ENCODE results near the gene CNTFR. TPM values are rescaled to one million over a fixed set of nuclear protein-coding genes. Genes with fewer than 3 reads are reported as not detected.

Gene CNTFR
- total RNA-seq, 4 donors from 2014 or later: 1.7 to 24.6 (median 15.6) TPM

DNA sequence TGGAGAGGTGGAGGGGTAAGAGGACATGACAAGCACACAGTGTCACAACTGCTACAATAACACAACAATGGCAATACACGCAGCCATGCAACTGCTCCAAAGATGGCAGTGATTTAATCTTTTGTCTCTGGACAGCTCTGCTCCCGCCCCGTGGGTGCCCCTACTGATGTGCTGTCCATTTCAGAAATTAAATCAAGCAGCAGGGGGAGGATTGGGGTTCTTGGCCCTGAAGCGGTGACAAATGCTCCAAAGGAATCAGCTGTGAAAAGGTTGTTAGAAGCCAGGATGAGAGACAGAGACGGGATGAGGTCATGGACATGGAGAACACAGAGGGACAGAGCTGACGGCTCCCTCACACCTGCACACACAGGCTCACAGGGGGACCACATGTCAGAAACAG, 22.6 kb downstream of the CNTFR start:
- peaks cover 0 to 15% (median 3%) of the 10 kb centered on the region in 4 donors for H3K4me1 ChIP-seq
- peaks cover 0 to 4% (median 0%) of the 10 kb centered on the region in 4 donors for H3K9me3 ChIP-seq
- no peaks in the 10 kb centered on the region for H3K36me3 ChIP-seq
- no peak overlapping the region for H3K4me3 ChIP-seq
- no peak for DNase-seq
- no peaks in the 10 kb centered on the region for H3K27me3 ChIP-seq
- no peak overlapping the region for H3K27ac ChIP-seq
- no peak for TF ChIP-seq POLR2A (IDR thresholded peaks at IDR 0.05)
- TF ChIP-seq, protein P1, sequence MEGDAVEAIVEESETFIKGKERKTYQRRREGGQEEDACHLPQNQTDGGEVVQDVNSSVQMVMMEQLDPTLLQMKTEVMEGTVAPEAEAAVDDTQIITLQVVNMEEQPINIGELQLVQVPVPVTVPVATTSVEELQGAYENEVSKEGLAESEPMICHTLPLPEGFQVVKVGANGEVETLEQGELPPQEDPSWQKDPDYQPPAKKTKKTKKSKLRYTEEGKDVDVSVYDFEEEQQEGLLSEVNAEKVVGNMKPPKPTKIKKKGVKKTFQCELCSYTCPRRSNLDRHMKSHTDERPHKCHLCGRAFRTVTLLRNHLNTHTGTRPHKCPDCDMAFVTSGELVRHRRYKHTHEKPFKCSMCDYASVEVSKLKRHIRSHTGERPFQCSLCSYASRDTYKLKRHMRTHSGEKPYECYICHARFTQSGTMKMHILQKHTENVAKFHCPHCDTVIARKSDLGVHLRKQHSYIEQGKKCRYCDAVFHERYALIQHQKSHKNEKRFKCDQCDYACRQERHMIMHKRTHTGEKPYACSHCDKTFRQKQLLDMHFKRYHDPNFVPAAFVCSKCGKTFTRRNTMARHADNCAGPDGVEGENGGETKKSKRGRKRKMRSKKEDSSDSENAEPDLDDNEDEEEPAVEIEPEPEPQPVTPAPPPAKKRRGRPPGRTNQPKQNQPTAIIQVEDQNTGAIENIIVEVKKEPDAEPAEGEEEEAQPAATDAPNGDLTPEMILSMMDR (IDR thresholded peaks at IDR 0.05): no peak

DNA sequence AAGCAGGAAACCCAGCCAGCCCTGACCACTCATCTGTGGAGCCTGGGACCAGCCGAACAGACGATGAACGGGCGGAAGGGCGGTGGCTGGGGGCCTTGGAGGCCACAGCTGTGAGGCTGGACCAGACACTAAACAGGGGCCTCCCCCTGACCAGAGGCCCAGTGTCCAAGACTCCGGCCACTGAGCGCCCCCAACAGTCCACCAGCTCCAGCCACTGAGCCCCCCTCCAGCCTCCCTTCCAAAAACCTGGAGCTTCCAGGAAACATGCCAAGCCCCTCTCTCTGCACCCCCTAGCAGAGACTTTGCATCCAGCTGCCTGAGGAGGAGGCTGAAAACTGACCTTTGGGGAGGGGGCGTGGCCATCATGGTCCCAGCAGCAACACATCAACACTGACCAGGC, 23.2 kb downstream of the CNTFR start:
- no peak for TF ChIP-seq POLR2A (IDR thresholded peaks at IDR 0.05)
- TF ChIP-seq, protein P1 (IDR thresholded peaks at IDR 0.05): no peak
- Histone ChIP-seq H3K36me3 (no peaks in the 10 kb centered on the region), H3K27me3 (no peaks in the 10 kb centered on the region)

DNA sequence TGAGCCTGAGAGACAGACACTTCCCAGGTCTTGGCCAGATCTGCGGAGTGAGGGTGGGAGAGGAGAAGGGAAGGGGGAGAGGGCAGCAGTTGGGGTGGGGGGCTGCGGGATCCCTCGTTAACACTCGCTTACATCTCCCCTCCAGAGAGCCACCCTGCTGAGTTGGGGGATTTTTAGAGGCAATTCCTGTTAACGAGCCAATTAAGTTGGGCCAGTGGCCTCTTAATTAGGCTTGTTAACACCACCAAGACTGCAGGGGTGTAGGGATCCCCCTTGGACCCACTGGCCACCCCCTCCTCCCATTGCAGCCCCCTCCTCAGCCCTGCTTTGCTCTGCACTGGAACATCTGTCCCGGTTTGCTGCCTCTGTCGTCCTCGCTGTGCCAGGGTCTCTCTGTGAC, 23.7 kb downstream of the CNTFR start:
- no peaks in the 10 kb centered on the region for H3K27me3 ChIP-seq
- no peaks in the 10 kb centered on the region for H3K36me3 ChIP-seq
- no peak overlapping the region for H3K27ac ChIP-seq
- no peak overlapping the region for H3K4me3 ChIP-seq
- TF ChIP-seq POLR2A (IDR thresholded peaks at IDR 0.05): no peak
- TF ChIP-seq, protein P1 (IDR thresholded peaks at IDR 0.05): no peak
- no peak for DNase-seq
- H3K9me3 ChIP-seq: peaks cover 0 to 4% (median 0%) of the 10 kb centered on the region in 4 donors
- H3K4me1 ChIP-seq: peaks cover 0 to 7% (median 0%) of the 10 kb centered on the region in 4 donors

More for the DNA sequence above, 23.2 kb downstream of the CNTFR start:
- H3K27ac ChIP-seq: no peak overlapping the region
- DNase-seq: no peak
- peaks cover 0 to 4% (median 0%) of the 10 kb centered on the region in 4 donors for H3K9me3 ChIP-seq
- no peak overlapping the region for H3K4me3 ChIP-seq
- H3K4me1 ChIP-seq: peaks cover 0 to 9% (median under 1%) of the 10 kb centered on the region in 4 donors

DNA sequence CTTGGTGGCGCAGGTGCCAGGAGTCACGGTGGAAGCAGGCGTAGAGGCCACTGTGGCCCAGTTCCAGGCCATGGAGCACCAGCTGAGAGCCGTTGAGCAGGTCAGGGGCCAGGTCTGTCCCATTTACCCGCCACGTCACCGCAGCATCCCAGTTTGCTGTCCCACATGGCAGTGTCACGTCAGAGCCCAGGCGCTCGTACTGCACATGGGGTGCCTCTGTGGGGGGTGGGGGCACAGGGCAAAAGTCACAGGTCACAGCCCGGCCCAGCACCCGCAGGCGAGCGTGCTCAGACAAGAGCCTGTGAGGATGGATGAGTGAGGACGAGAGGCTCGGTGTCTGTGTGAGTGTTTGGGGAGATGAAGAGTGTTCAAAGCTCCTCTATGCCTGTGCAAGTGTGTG, 24.9 kb downstream of the CNTFR start:
- Histone ChIP-seq H3K36me3 (no peaks in the 10 kb centered on the region), H3K4me3 (no peak overlapping the region), H3K27ac (no peak overlapping the region), H3K4me1 (peaks cover 0 to 15% (median 1%) of the 10 kb centered on the region in 4 donors), H3K9me3 (peaks cover 0 to 4% (median 0%) of the 10 kb centered on the region in 4 donors), H3K27me3 (no peaks in the 10 kb centered on the region)
- TF ChIP-seq, protein P1 (IDR thresholded peaks at IDR 0.05): no peak
- TF ChIP-seq POLR2A (IDR thresholded peaks at IDR 0.05): no peak
- no peak for DNase-seq

DNA sequence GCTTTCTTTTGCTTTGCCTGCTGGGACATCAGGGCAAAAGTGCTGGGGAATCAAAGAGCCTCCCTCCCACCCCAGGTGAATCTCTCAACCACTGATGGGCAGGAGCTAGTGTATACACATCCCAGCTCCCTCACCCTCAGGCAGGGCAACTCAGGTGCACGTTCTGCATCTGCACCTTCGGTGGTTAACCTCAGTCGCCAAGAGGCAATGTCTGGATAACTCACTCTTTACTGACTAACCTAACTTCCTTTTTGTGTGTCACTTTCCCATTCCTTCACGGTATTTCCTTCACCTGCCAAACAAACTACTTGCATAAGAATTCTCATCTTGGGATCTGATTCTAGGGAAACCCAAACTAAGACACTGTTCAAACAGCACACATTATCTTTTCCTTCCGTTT, 26.3 kb downstream of the CNTFR start:
- peaks cover 0 to 4% (median 0%) of the 10 kb centered on the region in 4 donors for H3K9me3 ChIP-seq
- no peak overlapping the region for H3K4me3 ChIP-seq
- H3K27ac ChIP-seq: no peak overlapping the region
- no peaks in the 10 kb centered on the region for H3K36me3 ChIP-seq
- peaks cover 0 to 22% (median 1%) of the 10 kb centered on the region in 4 donors for H3K4me1 ChIP-seq
- TF ChIP-seq POLR2A (IDR thresholded peaks at IDR 0.05): no peak
- TF ChIP-seq, protein P1 (IDR thresholded peaks at IDR 0.05): no peak
- H3K27me3 ChIP-seq: no peaks in the 10 kb centered on the region
- no peak for DNase-seq

Data from Peyer's patch (tissue), 4 donors.